Hepatocyte (in vitro differentiated cells): Measurements from ENCODE around the gene C2CD2L.

Source experiments
- EZH2 ChIP-seq: fragments of 200-600 bp; sonication (generic); IDR thresholded peaks from 2 replicates; pipeline ENCODE4 v1.6.1; 2016; ENCODE audit warnings: antibody characterized with exemption, mild to moderate bottlenecking, borderline replicate concordance
- TF ChIP-seq, protein P1 (sequence below): fragments of 200-600 bp; sonication (generic); IDR thresholded peaks from 2 replicates; pipeline ENCODE4 v1.5.1; 2016; ENCODE audit warnings: antibody characterized with exemption, mild to moderate bottlenecking; ENCODE audit not compliant: poor library complexity

DNA sequence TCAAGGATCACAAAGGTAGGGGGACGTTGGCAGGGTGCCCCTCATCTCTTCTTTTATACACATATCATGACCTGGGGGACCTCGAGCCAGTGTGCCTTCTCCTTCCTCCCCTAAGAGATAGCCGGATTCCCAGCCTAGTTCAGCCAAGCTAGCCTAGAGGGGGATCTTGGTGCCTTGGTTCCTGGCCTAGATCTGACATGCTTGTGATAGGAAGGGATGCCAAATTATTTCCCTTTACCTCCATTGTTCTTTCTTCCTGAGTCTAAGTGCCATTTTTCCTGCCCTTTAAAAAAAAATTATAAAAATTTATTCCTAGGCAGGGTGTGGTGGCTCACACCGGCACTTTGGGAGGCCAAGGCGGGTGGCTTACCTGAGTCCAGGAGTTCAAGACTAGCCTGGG, 7.2 kb downstream of the C2CD2L start:
- no peak for TF ChIP-seq EZH2
- TF ChIP-seq, protein P1, sequence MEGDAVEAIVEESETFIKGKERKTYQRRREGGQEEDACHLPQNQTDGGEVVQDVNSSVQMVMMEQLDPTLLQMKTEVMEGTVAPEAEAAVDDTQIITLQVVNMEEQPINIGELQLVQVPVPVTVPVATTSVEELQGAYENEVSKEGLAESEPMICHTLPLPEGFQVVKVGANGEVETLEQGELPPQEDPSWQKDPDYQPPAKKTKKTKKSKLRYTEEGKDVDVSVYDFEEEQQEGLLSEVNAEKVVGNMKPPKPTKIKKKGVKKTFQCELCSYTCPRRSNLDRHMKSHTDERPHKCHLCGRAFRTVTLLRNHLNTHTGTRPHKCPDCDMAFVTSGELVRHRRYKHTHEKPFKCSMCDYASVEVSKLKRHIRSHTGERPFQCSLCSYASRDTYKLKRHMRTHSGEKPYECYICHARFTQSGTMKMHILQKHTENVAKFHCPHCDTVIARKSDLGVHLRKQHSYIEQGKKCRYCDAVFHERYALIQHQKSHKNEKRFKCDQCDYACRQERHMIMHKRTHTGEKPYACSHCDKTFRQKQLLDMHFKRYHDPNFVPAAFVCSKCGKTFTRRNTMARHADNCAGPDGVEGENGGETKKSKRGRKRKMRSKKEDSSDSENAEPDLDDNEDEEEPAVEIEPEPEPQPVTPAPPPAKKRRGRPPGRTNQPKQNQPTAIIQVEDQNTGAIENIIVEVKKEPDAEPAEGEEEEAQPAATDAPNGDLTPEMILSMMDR: no peak
